HepG2 (cell line): Measurements from ENCODE around the gene CLPSL2. TPM values are rescaled to one million over a fixed set of nuclear protein-coding genes. Genes with fewer than 3 reads are reported as not detected.

Source experiments
- ATAC-seq: fragments of 200-7000 bp; cut with Tn5 transposase; 3 replicates; pipeline ENCODE4 v1.9.1; 2020; ENCODE audit warnings: mild to moderate bottlenecking, moderate library complexity
- BruUV-seq: library from RNA; stranded (reverse); fragments of 400-500 nt; replicated peaks from 2 replicates; lab custom pipeline; 2021; lab: Mats Ljungman, UMichigan
- CTCF ChIA-PET: fragments of 300-600 bp; formaldehyde crosslinking; extraction: SDS; loops from one replicate; lab custom pipeline; 2021; ENCODE audit warnings: low total read pairs, inconsistent platforms, low intra/inter-chr PET ratio; lab: Yijun Ruan, JAX
- POLR2A ChIA-PET: fragments of 350-600 bp; sonication (Branson Sonifier 250); formaldehyde crosslinking; loops from one replicate; lab custom pipeline; 2020; ENCODE audit warnings: antibody characterized with exemption, inconsistent platforms; lab: Yijun Ruan, JAX
- DNase-seq: peaks from one replicate; pipeline ENCODE4 v3.0.0-alpha.2; 2015; ENCODE audit warnings: low spot score
- FAIRE-seq: peaks from 3 replicates; lab custom pipeline; 2011; peaks lifted over from hg19 to GRCh38; lab: Jason Lieb, UNC
- H2AFZ ChIP-seq: one replicate; pipeline ENCODE4 v1.6.1; 2011; ENCODE audit warnings: low read length, inconsistent platforms
- H3K27ac ChIP-seq: fragments of 300-600 bp; 3 replicates; pipeline ENCODE4 v1.8.0; 2011; ENCODE audit warnings: mixed run types, mild to moderate bottlenecking, mixed read lengths, low read length, inconsistent platforms; ENCODE audit not compliant: insufficient read depth; ENCODE audit errors: extremely low read length
- H3K27me3 ChIP-seq, 2 experiments: fragments of 200-600 bp in 1 of 2; 2 replicates in 1 of 2; 3 replicates in 1 of 2; pipeline versions ENCODE4 v1.6.0 to v1.8.0; 2011; ENCODE audit warnings: low read length in 2 of 2, mild to moderate bottlenecking in 2 of 2, moderate library complexity in 2 of 2, inconsistent platforms in 1 of 2; ENCODE audit not compliant: insufficient read depth in 2 of 2, control insufficient read depth in 1 of 2
- H3K36me3 ChIP-seq, 2 experiments: fragments of 200-600 bp in 1 of 2; replicated peaks in 1 of 2; 2 replicates in 1 of 2; 3 replicates in 1 of 2; pipeline versions ENCODE4 v1.5.1 to v1.8.0; 2011; ENCODE audit warnings: low read length in 2 of 2, inconsistent platforms in 1 of 2; ENCODE audit not compliant: insufficient read depth in 2 of 2, control insufficient read depth in 1 of 2
- H3K4me1 ChIP-seq: 2 replicates; pipeline ENCODE4 v1.5.1; 2012; ENCODE audit warnings: low read length, inconsistent platforms; ENCODE audit not compliant: insufficient read depth
- H3K4me2 ChIP-seq: 2 replicates; pipeline ENCODE4 v1.6.0; 2011; ENCODE audit warnings: low read depth, low read length, inconsistent platforms
- H3K4me3 ChIP-seq, 3 experiments: fragments of 200-600 bp in 1 of 3; sonication (generic), shearing (Covaris generic) in 1 of 3; replicated peaks in 1 of 3; 2 replicates each; pipeline ENCODE4 v1.5.1; 2011 to 2016; ENCODE audit warnings: low read length in 3 of 3, inconsistent platforms in 2 of 3, low read depth in 2 of 3, mild to moderate bottlenecking in 2 of 3, control low read depth in 1 of 3, mixed read lengths in 1 of 3; ENCODE audit not compliant: insufficient read depth in 1 of 3
- H3K79me2 ChIP-seq: one replicate; pipeline ENCODE4 v1.6.1; 2011; ENCODE audit warnings: low read length, inconsistent platforms; ENCODE audit not compliant: insufficient read depth
- H3K9ac ChIP-seq: 2 replicates; pipeline ENCODE4 v1.6.0; 2011; ENCODE audit warnings: mild to moderate bottlenecking, low read depth, low read length, inconsistent platforms; ENCODE audit not compliant: insufficient read depth
- H3K9me3 ChIP-seq: 2 replicates; pipeline ENCODE4 v1.5.1; 2012; ENCODE audit warnings: mild to moderate bottlenecking, low read length
- H4K20me1 ChIP-seq: 2 replicates; pipeline ENCODE4 v1.6.0; 2011; ENCODE audit warnings: inconsistent platforms, mild to moderate bottlenecking, low read length, moderate library complexity; ENCODE audit not compliant: insufficient read depth
- FOXO1 ChIP-seq: sonication (generic); formaldehyde crosslinking; IDR thresholded peaks from 2 replicates; pipeline ENCODE4 v1.4.0; 2020; ENCODE audit warnings: missing genetic modification reagents
- HNRNPUL1 ChIP-seq: fragments of 200-400 bp; formaldehyde crosslinking; IDR thresholded peaks from 2 replicates; pipeline ENCODE4 v1.6.1; 2017; ENCODE audit warnings: low read depth, mild to moderate bottlenecking, low read length, moderate library complexity
- PPARG ChIP-seq: conservative IDR thresholded peaks from 2 replicates; pipeline ENCODE4 v1.6.1; 2016; ENCODE audit warnings: missing biosample characterization, missing genetic modification reagents
- RARG ChIP-seq: sonication (generic); formaldehyde crosslinking; IDR thresholded peaks from 2 replicates; pipeline ENCODE4 v1.4.0; 2020; ENCODE audit warnings: low read depth, mild to moderate bottlenecking, missing genetic modification reagents
- ZNF33B ChIP-seq: sonication (generic); formaldehyde crosslinking; IDR thresholded peaks from 2 replicates; pipeline ENCODE4 v1.5.1; 2020; ENCODE audit warnings: mild to moderate bottlenecking, missing genetic modification reagents
- ZNF546 ChIP-seq: sonication (generic); formaldehyde crosslinking; conservative IDR thresholded peaks from 2 replicates; pipeline ENCODE4 v1.8.1; 2023; ENCODE audit warnings: mild to moderate bottlenecking, missing genetic modification reagents
- ZNF788 ChIP-seq: sonication (generic); formaldehyde crosslinking; IDR thresholded peaks from 2 replicates; pipeline ENCODE4 v1.5.0; 2020; ENCODE audit warnings: mild to moderate bottlenecking, missing genetic modification reagents, borderline replicate concordance
- WGBS: methylation state at CpG from one replicate; pipeline ENCODE4 v1.1.6; 2017; ENCODE audit warnings: low lambda C conversion rate; 5-methylcytosine and 5-hydroxymethylcytosine counted together
- in situ Hi-C: cut with HindIII; loops from 2 replicates; pipeline ENCODE4 v1.10.0; 2017; ENCODE audit warnings: low pct_unique_long_range_greater_than_20kb; ENCODE audit not compliant: extremely low pct_ligation_motif_present
- intact Hi-C: fragments of 100-400 bp; cut with micrococcal nuclease; formaldehyde crosslinking; loops from one replicate; pipeline ENCODE4 v1.10.0; 2022; ENCODE audit not compliant: unreplicated experiment
- polyA plus RNA-seq, 8 experiments: library from polyadenylated mRNA; depleted of rRNA in 3 of 8; stranded (reverse) in 7 of 8; unstranded in 1 of 8; fragments of >200 nt; fragmentation: Illumina TruSeq in 4 of 8; extraction: Trizol in 4 of 8; gene quantifications; 2 replicates each; pipeline versions ENCODE4 v1.2.1 to v1.2.3, GENCODE V29; 2011 to 2016; ENCODE audit warnings: low read depth in 4 of 8, missing spikeins in 1 of 8, mixed read lengths in 1 of 8; ENCODE audit not compliant: insufficient read depth in 1 of 8
- total RNA-seq, 5 experiments: library from RNA; depleted of rRNA; stranded (reverse); fragments of >200 nt; fragmentation: Illumina TruSeq; extraction: Trizol; gene quantifications; 2 replicates each; pipeline ENCODE4 v1.2.3, GENCODE V29; 2016; ENCODE audit warnings: low read depth in 1 of 5
- TF ChIP-seq, protein P1 (sequence below): sonication (generic); formaldehyde crosslinking; conservative IDR thresholded peaks from 2 replicates; pipeline ENCODE4 v1.4.0; 2020; ENCODE audit warnings: missing genetic modification reagents

CLPSL2 gene
- total and polyA plus RNA-seq, 2 of the 13 experiments (the other 11 are each of a cell fraction or from before 2014, with no cell fraction given), result not detected

DNA sequence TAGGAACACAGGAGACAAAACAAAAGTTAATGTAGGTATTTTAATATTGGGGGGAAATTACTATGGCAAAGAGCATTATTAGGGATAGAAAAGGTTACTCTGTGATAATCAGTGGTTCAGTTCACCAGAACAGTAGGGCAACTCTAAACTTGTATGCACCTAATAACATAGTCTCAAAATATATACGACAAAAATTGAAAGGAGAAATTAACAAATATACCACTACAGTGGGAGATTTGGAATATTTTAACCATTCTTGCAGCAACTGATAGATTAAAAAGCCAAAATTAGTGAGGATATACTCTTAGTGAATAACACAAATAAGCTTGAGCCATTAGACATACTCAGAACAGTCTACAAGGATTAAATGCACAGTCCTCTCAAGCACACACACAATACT, 28.5 kb upstream of the CLPSL2 start (continued):
- TF ChIP-seq, protein P1, sequence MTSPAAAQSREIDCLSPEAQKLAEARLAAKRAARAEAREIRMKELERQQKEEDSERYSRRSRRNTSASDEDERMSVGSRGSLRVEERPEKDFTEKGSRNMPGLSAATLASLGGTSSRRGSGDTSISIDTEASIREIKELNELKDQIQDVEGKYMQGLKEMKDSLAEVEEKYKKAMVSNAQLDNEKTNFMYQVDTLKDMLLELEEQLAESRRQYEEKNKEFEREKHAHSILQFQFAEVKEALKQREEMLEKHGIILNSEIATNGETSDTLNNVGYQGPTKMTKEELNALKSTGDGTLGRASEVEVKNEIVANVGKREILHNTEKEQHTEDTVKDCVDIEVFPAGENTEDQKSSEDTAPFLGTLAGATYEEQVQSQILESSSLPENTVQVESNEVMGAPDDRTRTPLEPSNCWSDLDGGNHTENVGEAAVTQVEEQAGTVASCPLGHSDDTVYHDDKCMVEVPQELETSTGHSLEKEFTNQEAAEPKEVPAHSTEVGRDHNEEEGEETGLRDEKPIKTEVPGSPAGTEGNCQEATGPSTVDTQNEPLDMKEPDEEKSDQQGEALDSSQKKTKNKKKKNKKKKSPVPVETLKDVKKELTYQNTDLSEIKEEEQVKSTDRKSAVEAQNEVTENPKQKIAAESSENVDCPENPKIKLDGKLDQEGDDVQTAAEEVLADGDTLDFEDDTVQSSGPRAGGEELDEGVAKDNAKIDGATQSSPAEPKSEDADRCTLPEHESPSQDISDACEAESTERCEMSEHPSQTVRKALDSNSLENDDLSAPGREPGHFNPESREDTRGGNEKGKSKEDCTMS (CRISPR knock-in tag), result no peak
- TF ChIP-seq ZNF33B (no peak), HNRNPUL1 (no peak), FOXO1 (CRISPR knock-in tag) (no peak)

DNA sequence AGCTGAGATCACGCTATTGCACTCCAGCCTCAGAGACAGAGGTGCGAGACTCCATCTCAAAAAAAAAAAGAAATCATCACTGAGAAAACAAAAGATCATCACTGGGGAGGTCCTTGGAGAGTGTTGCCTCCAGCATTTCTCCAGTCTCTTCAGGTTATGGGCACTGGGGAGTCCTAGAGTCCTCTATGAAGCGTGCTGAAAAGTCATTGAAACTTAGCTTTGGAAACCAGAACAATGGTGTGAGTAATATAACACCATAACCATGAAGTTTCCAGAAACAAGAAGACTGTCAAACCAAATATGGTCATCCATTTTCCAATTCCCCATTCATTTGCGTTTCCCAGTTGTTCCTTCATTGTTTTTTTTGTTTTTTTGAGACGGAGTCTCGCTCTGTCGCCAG, 25.8 kb upstream of the CLPSL2 start:
- no peak for FAIRE-seq
- ChIA-PET CTCF (no interaction called here), POLR2A (no interaction called here)
- H3K4me2 ChIP-seq, result no peak overlapping the region
- DNase-seq, result no peak
- H2AFZ ChIP-seq, result no peak overlapping the region
- BruUV-seq, result no TSS peak
- ATAC-seq, result no peak
- 79% methylated on average over 7 of the region's 7 CpGs for WGBS
- 0 out of 2 replicates have a peak, but pooled peaks cover 4% of the 10 kb centered on the region for H3K9me3 ChIP-seq
- no peaks in the 10 kb centered on the region for H3K36me3 ChIP-seq
- H3K27me3 ChIP-seq, result peaks cover 5 to 22% of the 10 kb centered on the region in 2 experiments; a peak in 4 of 5 replicates
- no peak overlapping the region for H3K9ac ChIP-seq
- intact Hi-C loops, result no loop called here
- no peak overlapping the region for H3K27ac ChIP-seq
- no peak for TF ChIP-seq RARG (CRISPR knock-in tag)
- no peak for TF ChIP-seq ZNF546 (CRISPR knock-in tag)
- no peak for TF ChIP-seq ZNF788 (CRISPR knock-in tag)
- no peak for TF ChIP-seq PPARG (CRISPR knock-in tag)
- TF ChIP-seq, all 625 proteins: peak for 0
- Histone ChIP-seq H3K79me2 (no peaks in the 10 kb centered on the region), H3K4me1 (0 out of 2 replicates have a peak, but pooled peaks cover 14% of the 10 kb centered on the region), H4K20me1 (no peaks in the 10 kb centered on the region), H3K4me3 (no peak overlapping the region)
- in situ Hi-C loops, result no loop called here
